Measurements from ENCODE around the gene PLCXD3. TPM values are rescaled to one million over a fixed set of nuclear protein-coding genes. Genes with fewer than 3 reads are reported as not detected.

Gene PLCXD3
- polyA plus RNA-seq, 1 of the 3 experiments (the other 2 are of a cell fraction), result 0.15 TPM

DNA sequence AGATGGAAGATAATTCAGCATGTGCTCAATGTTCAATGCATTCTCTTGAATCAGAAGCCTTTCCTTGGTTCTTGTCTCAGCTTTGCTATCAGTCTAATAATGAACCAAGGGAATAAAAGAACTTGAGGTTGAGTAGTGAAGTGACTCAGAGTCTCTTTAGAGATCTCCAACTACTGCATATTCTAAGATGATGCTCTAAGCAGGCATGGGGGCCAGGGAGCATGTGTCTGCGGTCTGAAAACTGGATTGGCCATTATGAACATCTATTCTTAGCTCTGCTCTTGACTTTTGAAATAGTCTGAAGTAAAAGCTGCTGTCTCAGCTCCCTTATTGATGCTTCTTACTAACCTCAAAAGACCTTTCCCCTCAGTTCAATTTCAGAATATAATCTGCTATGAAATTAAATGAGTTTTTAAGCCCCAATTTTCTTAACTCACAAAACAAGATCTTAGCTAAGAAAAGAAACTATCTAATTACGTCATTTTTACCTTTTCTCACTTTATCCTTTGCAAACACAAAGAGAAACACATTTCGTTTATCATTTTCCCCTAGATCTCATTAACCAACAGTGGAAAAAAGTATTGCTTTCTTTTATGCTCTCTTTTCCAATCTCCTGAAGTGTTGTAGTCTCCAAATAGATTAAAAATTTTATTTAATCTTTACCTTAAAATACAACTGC, 44.8 kb downstream of the PLCXD3 start:
- POLR2A ChIA-PET, result no interaction called here
- H3K27ac ChIP-seq (ENCODE audit: low read depth in 2 of 2, low read length in 1 of 2), result no peak overlapping the region
- no peak for DNase-seq

More for the DNA sequence above, 44.8 kb downstream of the PLCXD3 start:
- H2AFZ ChIP-seq (ENCODE audit: low read depth), result no peak overlapping the region
- H4K20me1 ChIP-seq (ENCODE audit: insufficient read depth), result no peaks in the 10 kb centered on the region
- H3K9ac ChIP-seq, result no peak overlapping the region
- no peak overlapping the region for H3K4me3 ChIP-seq (ENCODE audit: low read depth in 2 of 2, low read length in 1 of 2)
- H3K9me2 ChIP-seq, result no peaks in the 10 kb centered on the region; the same call in 1 of the 2 replicates
- no peaks in the 10 kb centered on the region for H3F3A ChIP-seq (replicated peaks; ENCODE audit: insufficient read depth)
- no peaks in the 10 kb centered on the region for H3K36me3 ChIP-seq (replicated peaks in 1 of 2; ENCODE audit: control insufficient read depth in 1 of 2, insufficient read depth in 2 of 2, low read length in 1 of 2)
- CTCF ChIA-PET, result interaction anchor here (0.7 to 1.2 kb wide), 2 partner anchors 38 to 173 kb away, joined by 3 read pairs; no protein-coding TSS in a partner anchor
- TF ChIP-seq, protein P1, sequence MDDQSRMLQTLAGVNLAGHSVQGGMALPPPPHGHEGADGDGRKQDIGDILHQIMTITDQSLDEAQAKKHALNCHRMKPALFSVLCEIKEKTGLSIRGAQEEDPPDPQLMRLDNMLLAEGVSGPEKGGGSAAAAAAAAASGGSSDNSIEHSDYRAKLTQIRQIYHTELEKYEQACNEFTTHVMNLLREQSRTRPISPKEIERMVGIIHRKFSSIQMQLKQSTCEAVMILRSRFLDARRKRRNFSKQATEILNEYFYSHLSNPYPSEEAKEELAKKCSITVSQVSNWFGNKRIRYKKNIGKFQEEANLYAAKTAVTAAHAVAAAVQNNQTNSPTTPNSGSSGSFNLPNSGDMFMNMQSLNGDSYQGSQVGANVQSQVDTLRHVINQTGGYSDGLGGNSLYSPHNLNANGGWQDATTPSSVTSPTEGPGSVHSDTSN (IDR thresholded peaks at IDR 0.05), result no peak
- no peak for TF ChIP-seq MXI1 (IDR thresholded peaks at IDR 0.05; ENCODE audit: low read depth, low read length)
- TF ChIP-seq EZH2phosphoT487 (IDR thresholded peaks at IDR 0.05; ENCODE audit: borderline replicate concordance, low read depth), result no peak
- no peak for TF ChIP-seq NFIC (IDR thresholded peaks at IDR 0.05; ENCODE audit: borderline replicate concordance)
- TF ChIP-seq FOXJ3 (CRISPR knock-in tag; IDR thresholded peaks at IDR 0.05), result no peak
- no peak for TF ChIP-seq FOXM1 (IDR thresholded peaks at IDR 0.05; ENCODE audit: low read depth)
- no peak for TF ChIP-seq GABPA (IDR thresholded peaks at IDR 0.05; ENCODE audit: low read depth)
- TF ChIP-seq YY1 (IDR thresholded peaks at IDR 0.05; ENCODE audit: low read depth), result no peak
- TF ChIP-seq, protein P2, sequence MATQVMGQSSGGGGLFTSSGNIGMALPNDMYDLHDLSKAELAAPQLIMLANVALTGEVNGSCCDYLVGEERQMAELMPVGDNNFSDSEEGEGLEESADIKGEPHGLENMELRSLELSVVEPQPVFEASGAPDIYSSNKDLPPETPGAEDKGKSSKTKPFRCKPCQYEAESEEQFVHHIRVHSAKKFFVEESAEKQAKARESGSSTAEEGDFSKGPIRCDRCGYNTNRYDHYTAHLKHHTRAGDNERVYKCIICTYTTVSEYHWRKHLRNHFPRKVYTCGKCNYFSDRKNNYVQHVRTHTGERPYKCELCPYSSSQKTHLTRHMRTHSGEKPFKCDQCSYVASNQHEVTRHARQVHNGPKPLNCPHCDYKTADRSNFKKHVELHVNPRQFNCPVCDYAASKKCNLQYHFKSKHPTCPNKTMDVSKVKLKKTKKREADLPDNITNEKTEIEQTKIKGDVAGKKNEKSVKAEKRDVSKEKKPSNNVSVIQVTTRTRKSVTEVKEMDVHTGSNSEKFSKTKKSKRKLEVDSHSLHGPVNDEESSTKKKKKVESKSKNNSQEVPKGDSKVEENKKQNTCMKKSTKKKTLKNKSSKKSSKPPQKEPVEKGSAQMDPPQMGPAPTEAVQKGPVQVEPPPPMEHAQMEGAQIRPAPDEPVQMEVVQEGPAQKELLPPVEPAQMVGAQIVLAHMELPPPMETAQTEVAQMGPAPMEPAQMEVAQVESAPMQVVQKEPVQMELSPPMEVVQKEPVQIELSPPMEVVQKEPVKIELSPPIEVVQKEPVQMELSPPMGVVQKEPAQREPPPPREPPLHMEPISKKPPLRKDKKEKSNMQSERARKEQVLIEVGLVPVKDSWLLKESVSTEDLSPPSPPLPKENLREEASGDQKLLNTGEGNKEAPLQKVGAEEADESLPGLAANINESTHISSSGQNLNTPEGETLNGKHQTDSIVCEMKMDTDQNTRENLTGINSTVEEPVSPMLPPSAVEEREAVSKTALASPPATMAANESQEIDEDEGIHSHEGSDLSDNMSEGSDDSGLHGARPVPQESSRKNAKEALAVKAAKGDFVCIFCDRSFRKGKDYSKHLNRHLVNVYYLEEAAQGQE (IDR thresholded peaks at IDR 0.05; ENCODE audit: low read depth, low read length), result no peak
- TF ChIP-seq, protein P3, sequence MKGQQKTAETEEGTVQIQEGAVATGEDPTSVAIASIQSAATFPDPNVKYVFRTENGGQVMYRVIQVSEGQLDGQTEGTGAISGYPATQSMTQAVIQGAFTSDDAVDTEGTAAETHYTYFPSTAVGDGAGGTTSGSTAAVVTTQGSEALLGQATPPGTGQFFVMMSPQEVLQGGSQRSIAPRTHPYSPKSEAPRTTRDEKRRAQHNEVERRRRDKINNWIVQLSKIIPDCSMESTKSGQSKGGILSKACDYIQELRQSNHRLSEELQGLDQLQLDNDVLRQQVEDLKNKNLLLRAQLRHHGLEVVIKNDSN (IDR thresholded peaks at IDR 0.05; ENCODE audit: borderline replicate concordance, low read depth), result no peak
- TF ChIP-seq MEF2A (IDR thresholded peaks at IDR 0.05; ENCODE audit: borderline replicate concordance, low read depth), result no peak
- TF ChIP-seq SMC3 (IDR thresholded peaks at IDR 0.05; ENCODE audit: low read depth, low read length), result no peak
- no peak for TF ChIP-seq RFX5 (IDR thresholded peaks at IDR 0.05; ENCODE audit: low read length)
- no peak for TF ChIP-seq POLR2AphosphoS5 (IDR thresholded peaks at IDR 0.05; ENCODE audit: low read depth, low read length)
- no peak for TF ChIP-seq JUND (IDR thresholded peaks at IDR 0.05)
- no peak overlapping the region for H3K4me2 ChIP-seq
- H3K79me2 ChIP-seq (ENCODE audit: insufficient read depth), result no peaks in the 10 kb centered on the region
- 65% methylated on average over 3 of the region's 3 CpGs for WGBS (ENCODE audit: low lambda C conversion rate)
- no peaks in the 10 kb centered on the region for H3K27me3 ChIP-seq (ENCODE audit: insufficient read depth)
- H3K9me3 ChIP-seq, result no peaks in the 10 kb centered on the region
- H3K4me1 ChIP-seq (ENCODE audit: control insufficient read depth in 1 of 2, insufficient read depth in 2 of 2, low read depth in 1 of 2, low read length in 1 of 2), result no peaks in the 10 kb centered on the region; a peak in 2 of 4 replicates

All from SK-N-SH (cell line).